Type B pancreatic cell (in vitro differentiated cells): ENCODE measurements around the gene ABLIM1. TPM values are rescaled to one million over a fixed set of nuclear protein-coding genes. Genes with fewer than 3 reads are reported as not detected.

Experiments
- DNase-seq: peaks from one replicate; pipeline ENCODE4 v3.0.0; 2021; ENCODE audit warnings: mixed read lengths; ENCODE audit not compliant: unreplicated experiment; ENCODE audit errors: extremely low spot score
- H3K27ac Mint-ChIP-seq: 2 replicates; pipeline ENCODE4 v1.8.0; 2021; ENCODE audit warnings: mild to moderate bottlenecking, mixed read lengths
- H3K27me3 Mint-ChIP-seq: 2 replicates; pipeline ENCODE4 v1.8.0; 2021; ENCODE audit warnings: mixed read lengths
- H3K36me3 Mint-ChIP-seq: 2 replicates; pipeline ENCODE4 v1.8.0; 2021; ENCODE audit warnings: mixed read lengths
- H3K4me1 Mint-ChIP-seq: one replicate; pipeline ENCODE4 v1.8.0; 2021; ENCODE audit warnings: mixed read lengths; ENCODE audit not compliant: unreplicated experiment
- H3K4me3 Mint-ChIP-seq: 2 replicates; pipeline ENCODE4 v1.8.0; 2021; ENCODE audit warnings: mild to moderate bottlenecking, mixed read lengths
- H3K9me3 Mint-ChIP-seq: 2 replicates; pipeline ENCODE4 v1.8.0; 2021; ENCODE audit warnings: mixed read lengths
- long read RNA-seq: library from polyadenylated mRNA; unstranded; transcript quantifications from one replicate; pipeline ENCODE4 v2.0.0, GENCODE V29; 2020
- total RNA-seq: library from RNA; stranded (reverse); gene quantifications from 2 replicates; pipeline ENCODE4 v1.2.1, GENCODE V29; 2021; ENCODE audit warnings: low replicate concordance
- TF ChIP-seq, protein P1 (sequence below): fragments of 200-600 bp; sonication (generic); conservative IDR thresholded peaks from 2 replicates; pipeline ENCODE4 v1.5.0; 2021; ENCODE audit warnings: antibody characterized with exemption, mild to moderate bottlenecking

Gene ABLIM1
- 77.7 and 143 TPM in 2 replicates for total RNA-seq
- long read RNA-seq, partial matches to known transcripts, result 25 of 298 reads
- long read RNA-seq, other reads (novel, unspliced or antisense), result 273 of 298 reads

- Mint-ChIP-seq H3K4me1 (peaks cover 14% of the 10 kb centered on the region), H3K27ac (no peak within 1 kb of the TSS), H3K36me3 (no peaks in the 10 kb centered on the region), H3K27me3 (no peaks in the 10 kb centered on the region), H3K9me3 (no peaks in the 10 kb centered on the region), H3K4me3 (no peak within 1 kb of the TSS)
- DNase-seq, result no peak
- TF ChIP-seq, protein P1, sequence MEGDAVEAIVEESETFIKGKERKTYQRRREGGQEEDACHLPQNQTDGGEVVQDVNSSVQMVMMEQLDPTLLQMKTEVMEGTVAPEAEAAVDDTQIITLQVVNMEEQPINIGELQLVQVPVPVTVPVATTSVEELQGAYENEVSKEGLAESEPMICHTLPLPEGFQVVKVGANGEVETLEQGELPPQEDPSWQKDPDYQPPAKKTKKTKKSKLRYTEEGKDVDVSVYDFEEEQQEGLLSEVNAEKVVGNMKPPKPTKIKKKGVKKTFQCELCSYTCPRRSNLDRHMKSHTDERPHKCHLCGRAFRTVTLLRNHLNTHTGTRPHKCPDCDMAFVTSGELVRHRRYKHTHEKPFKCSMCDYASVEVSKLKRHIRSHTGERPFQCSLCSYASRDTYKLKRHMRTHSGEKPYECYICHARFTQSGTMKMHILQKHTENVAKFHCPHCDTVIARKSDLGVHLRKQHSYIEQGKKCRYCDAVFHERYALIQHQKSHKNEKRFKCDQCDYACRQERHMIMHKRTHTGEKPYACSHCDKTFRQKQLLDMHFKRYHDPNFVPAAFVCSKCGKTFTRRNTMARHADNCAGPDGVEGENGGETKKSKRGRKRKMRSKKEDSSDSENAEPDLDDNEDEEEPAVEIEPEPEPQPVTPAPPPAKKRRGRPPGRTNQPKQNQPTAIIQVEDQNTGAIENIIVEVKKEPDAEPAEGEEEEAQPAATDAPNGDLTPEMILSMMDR, result no peak
Measured at GRCh38 chr10:114658175-114658574, at the start of gene ABLIM1. Gene ABLIM1 (minus strand): TSS chr10:114658275. CDS start chr10:114658200, 75 bp downstream.

DNA sequence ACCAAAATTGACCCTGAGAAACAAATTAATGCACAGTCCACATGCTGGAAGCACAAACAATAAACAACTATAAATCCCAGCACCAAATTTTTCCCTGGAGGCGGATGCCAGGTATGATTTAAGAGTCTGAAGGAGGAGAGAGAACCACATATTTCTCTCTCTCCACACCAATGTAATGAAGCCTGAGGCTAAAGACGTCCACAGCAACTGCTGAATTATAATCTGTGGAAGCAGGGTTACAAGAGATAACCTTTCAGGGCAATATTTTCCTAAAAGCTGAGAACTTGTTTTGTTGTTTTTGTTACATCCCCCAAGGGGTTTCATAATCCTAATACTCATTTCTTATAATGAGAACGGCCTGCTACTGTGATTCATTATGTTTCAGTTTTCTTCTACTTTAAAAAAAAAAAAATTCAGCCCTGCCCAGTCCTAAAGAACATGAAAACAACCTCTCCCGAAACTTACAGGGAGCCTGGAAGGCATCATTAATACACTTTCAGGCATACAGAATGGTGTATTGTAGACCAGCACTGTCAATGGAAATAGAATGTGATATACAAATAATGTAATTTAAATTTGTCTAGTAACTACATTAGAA is 48.5 kb upstream of the ABLIM1 start:
- DNase-seq, result no peak
- Mint-ChIP-seq H3K4me3 (no peak overlapping the region), H3K27me3 (no peaks in the 10 kb centered on the region), H3K9me3 (no peaks in the 10 kb centered on the region), H3K4me1 (peaks cover 17% of the 10 kb centered on the region), H3K27ac (peak overlapping the region; percentile 67), H3K36me3 (no peaks in the 10 kb centered on the region)
- TF ChIP-seq, protein P1, result no peak

DNA sequence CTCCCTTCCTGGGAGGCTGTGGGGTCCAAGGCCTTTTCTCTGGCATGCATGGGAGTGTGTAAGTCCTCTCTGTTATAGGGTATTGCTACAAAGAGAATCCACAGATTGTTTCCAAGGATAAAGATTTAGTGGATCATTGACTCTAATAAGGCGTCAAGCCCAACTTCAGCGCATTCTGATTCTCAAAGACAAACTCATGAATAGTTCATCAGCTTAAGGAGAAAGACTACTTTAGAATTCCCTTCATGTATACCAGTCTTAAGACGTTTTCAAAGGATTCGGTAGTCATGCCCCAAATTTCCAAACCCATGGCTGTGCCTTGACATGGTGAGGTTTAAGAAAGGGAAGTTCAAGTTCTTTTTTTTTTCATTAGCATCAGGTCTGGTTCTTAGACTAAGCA is 46.6 kb upstream of the ABLIM1 start:
- TF ChIP-seq, protein P1, result no peak
- no peak for DNase-seq
- Mint-ChIP-seq H3K27ac (no peak overlapping the region), H3K9me3 (no peaks in the 10 kb centered on the region), H3K4me1 (peaks cover 17% of the 10 kb centered on the region), H3K27me3 (no peaks in the 10 kb centered on the region), H3K36me3 (no peaks in the 10 kb centered on the region), H3K4me3 (no peak overlapping the region)

GRCh38 chr10:114703377-114704107 is 45.5 kb upstream of the ABLIM1 start:
- H3K27me3 Mint-ChIP-seq, result no peaks in the 10 kb centered on the region
- no peak overlapping the region for H3K4me3 Mint-ChIP-seq
- H3K27ac Mint-ChIP-seq, result no peak overlapping the region
- H3K9me3 Mint-ChIP-seq, result no peaks in the 10 kb centered on the region
- H3K4me1 Mint-ChIP-seq, result peaks cover 20% of the 10 kb centered on the region
- DNase-seq, result no peak
- TF ChIP-seq, protein P1, result peak; percentile 77
- H3K36me3 Mint-ChIP-seq, result no peaks in the 10 kb centered on the region

DNA sequence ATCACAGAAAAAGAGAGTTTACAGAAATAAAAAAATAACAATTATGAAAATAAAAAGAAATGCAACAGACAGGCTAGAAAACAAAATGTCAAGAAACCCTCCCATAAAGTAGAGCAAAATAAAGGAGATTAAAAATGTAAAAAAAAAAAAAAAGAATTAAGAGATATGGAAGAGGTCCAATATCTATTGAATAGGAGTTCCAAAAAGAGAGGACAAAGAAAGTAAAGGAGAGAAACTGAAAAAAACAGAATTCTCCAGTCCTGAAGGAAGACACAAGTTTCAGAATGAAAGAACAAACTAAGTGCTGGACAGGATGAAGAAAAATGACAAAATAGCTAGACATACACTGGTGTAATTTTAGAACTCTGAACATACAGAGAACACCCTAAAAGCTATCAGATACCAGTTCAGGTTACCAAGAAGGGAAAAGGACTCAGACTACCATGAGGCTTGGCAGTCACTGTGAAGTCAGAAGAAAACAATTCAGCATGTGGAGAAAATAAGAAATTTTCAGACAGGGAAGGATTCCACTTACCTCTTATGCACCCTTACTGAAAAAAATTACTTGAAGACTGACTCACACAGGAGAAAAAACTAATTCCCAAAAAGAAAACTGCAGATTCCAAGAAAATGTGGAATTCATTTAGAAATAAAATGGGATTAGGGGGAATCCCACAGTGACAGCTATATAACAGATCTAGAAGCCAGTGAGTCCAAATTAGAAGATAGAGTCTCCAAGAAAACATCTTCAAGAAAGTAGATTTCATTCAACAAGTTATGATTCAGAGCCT is 40.4 kb upstream of the ABLIM1 start:
- peaks cover 17% of the 10 kb centered on the region for H3K4me1 Mint-ChIP-seq
- DNase-seq, result no peak
- TF ChIP-seq, protein P1, result no peak

More for the DNA sequence above, 40.4 kb upstream of the ABLIM1 start:
- no peaks in the 10 kb centered on the region for H3K27me3 Mint-ChIP-seq
- no peak overlapping the region for H3K4me3 Mint-ChIP-seq
- no peaks in the 10 kb centered on the region for H3K36me3 Mint-ChIP-seq
- H3K9me3 Mint-ChIP-seq, result no peaks in the 10 kb centered on the region
- no peak overlapping the region for H3K27ac Mint-ChIP-seq
